Tibial nerve (tissue), 4 donors: Measurements from ENCODE around the gene PCDH8.

ENCODE experiments used
- EP300 ChIP-seq, 2 donors: sonication (generic); formaldehyde crosslinking; IDR thresholded peaks; one replicate each; pipeline ENCODE4 v1.6.1; 2017; ENCODE audit warnings: antibody characterized with exemption in 2 of 2, mild to moderate bottlenecking in 1 of 2
- POLR2A ChIP-seq, 2 donors: fragments of 450-650 bp; IDR thresholded peaks; one replicate each; pipeline ENCODE4 v1.6.1; 2017; ENCODE audit warnings: antibody characterized with exemption in 2 of 2, mild to moderate bottlenecking in 2 of 2, moderate library complexity in 2 of 2
- TF ChIP-seq, protein P1 (sequence below), 5 experiments: fragments of 200-600 bp in 3 of 5; fragments of 450-650 bp in 2 of 5; sonication (generic) in 3 of 5; IDR thresholded peaks; one replicate each; pipeline ENCODE4 v1.5.1; 2016 to 2019; ENCODE audit warnings: antibody characterized with exemption in 5 of 5, mild to moderate bottlenecking in 3 of 5, moderate library complexity in 2 of 5

DNA sequence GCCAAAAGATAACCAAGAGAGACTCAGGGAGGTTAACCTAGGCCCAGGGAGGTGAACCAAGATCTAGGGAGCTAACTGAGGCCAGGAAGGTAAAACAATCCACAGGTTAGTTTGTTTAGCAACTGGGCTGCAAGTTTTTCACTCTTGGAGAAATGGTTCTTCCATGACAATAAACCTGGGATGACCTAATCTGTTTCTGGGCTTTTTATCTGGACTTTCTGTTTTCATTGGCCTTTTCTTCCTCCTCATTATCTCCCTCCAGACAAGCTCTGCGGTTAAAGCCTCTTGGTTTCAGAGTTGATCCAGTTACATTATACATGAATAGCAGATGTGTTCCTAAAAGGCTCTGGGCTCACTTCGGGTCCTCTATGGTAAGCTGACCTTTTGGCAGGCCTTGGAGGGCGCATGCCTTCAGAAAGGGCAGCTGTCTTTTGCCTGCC, 44.2 kb downstream of the PCDH8 start:
- TF ChIP-seq, protein P1, sequence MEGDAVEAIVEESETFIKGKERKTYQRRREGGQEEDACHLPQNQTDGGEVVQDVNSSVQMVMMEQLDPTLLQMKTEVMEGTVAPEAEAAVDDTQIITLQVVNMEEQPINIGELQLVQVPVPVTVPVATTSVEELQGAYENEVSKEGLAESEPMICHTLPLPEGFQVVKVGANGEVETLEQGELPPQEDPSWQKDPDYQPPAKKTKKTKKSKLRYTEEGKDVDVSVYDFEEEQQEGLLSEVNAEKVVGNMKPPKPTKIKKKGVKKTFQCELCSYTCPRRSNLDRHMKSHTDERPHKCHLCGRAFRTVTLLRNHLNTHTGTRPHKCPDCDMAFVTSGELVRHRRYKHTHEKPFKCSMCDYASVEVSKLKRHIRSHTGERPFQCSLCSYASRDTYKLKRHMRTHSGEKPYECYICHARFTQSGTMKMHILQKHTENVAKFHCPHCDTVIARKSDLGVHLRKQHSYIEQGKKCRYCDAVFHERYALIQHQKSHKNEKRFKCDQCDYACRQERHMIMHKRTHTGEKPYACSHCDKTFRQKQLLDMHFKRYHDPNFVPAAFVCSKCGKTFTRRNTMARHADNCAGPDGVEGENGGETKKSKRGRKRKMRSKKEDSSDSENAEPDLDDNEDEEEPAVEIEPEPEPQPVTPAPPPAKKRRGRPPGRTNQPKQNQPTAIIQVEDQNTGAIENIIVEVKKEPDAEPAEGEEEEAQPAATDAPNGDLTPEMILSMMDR (IDR thresholded peaks at IDR 0.05): no peak
- TF ChIP-seq POLR2A (IDR thresholded peaks at IDR 0.05) (no peak), EP300 (IDR thresholded peaks at IDR 0.05) (no peak)
